ENCODE measurements around the gene RAD23B. TPM values are rescaled to one million over a fixed set of nuclear protein-coding genes. Genes with fewer than 3 reads are reported as not detected.

RAD23B gene
- total RNA-seq, 1 experiment from 2014 or later, result 176 TPM

- DNase-seq, result no peak
- Histone ChIP-seq H3K27ac (0 out of 2 replicates have a peak overlapping the region, but pooled peaks have one; percentile 5), H3K79me2 (ENCODE audit: low read depth) (peaks cover 98% of the 10 kb centered on the region), H3K36me3 (ENCODE audit: low read depth) (peaks cover 63% of the 10 kb centered on the region), H3F3A (ENCODE audit: insufficient read depth, low read depth) (peaks cover 67% of the 10 kb centered on the region), H3K9me3 (ENCODE audit: insufficient read depth, low read depth) (no peaks in the 10 kb centered on the region), H3K4me2 (no peak overlapping the region), H3K4me1 (replicated peaks; ENCODE audit: insufficient read depth) (no peaks in the 10 kb centered on the region), H4K20me1 (ENCODE audit: insufficient read depth) (peaks cover 75% of the 10 kb centered on the region), H3K27me3 (ENCODE audit: insufficient read depth, low read depth) (no peaks in the 10 kb centered on the region), H2AFZ (no peak overlapping the region), H3K9me2 (ENCODE audit: insufficient read depth) (no peaks in the 10 kb centered on the region), H3K4me3 (no peak overlapping the region)
- no peak for TF ChIP-seq EZH2 (IDR thresholded peaks at IDR 0.05; ENCODE audit: low read depth)
- no peak for TF ChIP-seq CTCF (conservative IDR thresholded peaks at IDR 0.05)
- ChIA-PET CTCF (no interaction called here), POLR2A (ENCODE audit: unreplicated experiment) (no interaction called here)
- no TSS peak for BruUV-seq (replicated peaks)
- intact Hi-C loops (cut with micrococcal nuclease; ENCODE audit: unreplicated experiment), result no loop called here
Observed at GRCh38 chr9:107316795-107317661, 33.9 kb downstream of the RAD23B start.

GRCh38 chr9:107322643-107323042, 39.6 kb downstream of the RAD23B start:
- H3K9me3 ChIP-seq (ENCODE audit: insufficient read depth, low read depth), result no peaks in the 10 kb centered on the region; the same call in 1 of the 2 replicates
- DNase-seq, result no peak
- ChIA-PET CTCF (no interaction called here), POLR2A (ENCODE audit: unreplicated experiment) (no interaction called here)
- no peaks in the 10 kb centered on the region for H3K27me3 ChIP-seq (ENCODE audit: insufficient read depth, low read depth)
- H4K20me1 ChIP-seq (ENCODE audit: insufficient read depth), result peaks cover 53% of the 10 kb centered on the region
- no peaks in the 10 kb centered on the region for H3K9me2 ChIP-seq (ENCODE audit: insufficient read depth)
- no peak overlapping the region for H3K4me2 ChIP-seq
- no peak overlapping the region for H3K27ac ChIP-seq
- H2AFZ ChIP-seq, result no peak overlapping the region
- H3K4me3 ChIP-seq, result no peak overlapping the region
- peaks cover 94% of the 10 kb centered on the region for H3K79me2 ChIP-seq (ENCODE audit: low read depth)
- intact Hi-C loops (cut with micrococcal nuclease; ENCODE audit: unreplicated experiment), result no loop called here
- BruUV-seq (replicated peaks), result no TSS peak
- TF ChIP-seq EZH2 (IDR thresholded peaks at IDR 0.05; ENCODE audit: low read depth) (no peak), CTCF (conservative IDR thresholded peaks at IDR 0.05) (no peak)
- no peaks in the 10 kb centered on the region for H3K4me1 ChIP-seq (replicated peaks; ENCODE audit: insufficient read depth)
- H3K36me3 ChIP-seq (ENCODE audit: low read depth), result peaks cover 73% of the 10 kb centered on the region
- peaks cover 89% of the 10 kb centered on the region for H3F3A ChIP-seq (ENCODE audit: insufficient read depth, low read depth)

GRCh38 chr9:107323836-107324585, 40.9 kb downstream of the RAD23B start:
- Histone ChIP-seq H3K9me3 (ENCODE audit: insufficient read depth, low read depth) (no peaks in the 10 kb centered on the region; the same call in 1 of the 2 replicates), H3K27me3 (ENCODE audit: insufficient read depth, low read depth) (no peaks in the 10 kb centered on the region), H3K4me1 (replicated peaks; ENCODE audit: insufficient read depth) (no peaks in the 10 kb centered on the region), H3K27ac (peak overlapping the region; percentile 7; the same call in 1 of the 2 replicates), H3K36me3 (ENCODE audit: low read depth) (peaks cover 80% of the 10 kb centered on the region), H3K79me2 (ENCODE audit: low read depth) (peaks cover 95% of the 10 kb centered on the region), H3K4me3 (no peak overlapping the region), H3K4me2 (no peak overlapping the region), H3K9me2 (ENCODE audit: insufficient read depth) (no peaks in the 10 kb centered on the region), H2AFZ (no peak overlapping the region), H4K20me1 (ENCODE audit: insufficient read depth) (peaks cover 51% of the 10 kb centered on the region), H3F3A (ENCODE audit: insufficient read depth, low read depth) (peaks cover 89% of the 10 kb centered on the region)
- ChIA-PET CTCF (interaction anchor here (0.6 kb wide), 1 partner anchor 15 kb away, joined by 4 read pairs; no protein-coding TSS in a partner anchor), POLR2A (ENCODE audit: unreplicated experiment) (no interaction called here)
- intact Hi-C loops (cut with micrococcal nuclease; ENCODE audit: unreplicated experiment), result no loop called here
- TF ChIP-seq EZH2 (IDR thresholded peaks at IDR 0.05; ENCODE audit: low read depth) (no peak), CTCF (conservative IDR thresholded peaks at IDR 0.05) (no peak)
- no TSS peak for BruUV-seq (replicated peaks)
- no peak for DNase-seq

Measured in PC-9 (cell line).